GM18507 (cell line): ENCODE data around the gene AZI2.
A peak's percentile ranks its signal among the peaks of the same experiment; 100 is the strongest.

Experiments used
- DNase-seq: peaks from one replicate; pipeline ENCODE4 v3.0.0; 2011; ENCODE audit warnings: low read depth; ENCODE audit not compliant: insufficient read length; ENCODE audit errors: extremely low spot score
- FAIRE-seq: peaks from 2 replicates; lab custom pipeline; 2011; peaks lifted over from hg19 to GRCh38; lab: Jason Lieb, UNC

AZI2 gene

DNA sequence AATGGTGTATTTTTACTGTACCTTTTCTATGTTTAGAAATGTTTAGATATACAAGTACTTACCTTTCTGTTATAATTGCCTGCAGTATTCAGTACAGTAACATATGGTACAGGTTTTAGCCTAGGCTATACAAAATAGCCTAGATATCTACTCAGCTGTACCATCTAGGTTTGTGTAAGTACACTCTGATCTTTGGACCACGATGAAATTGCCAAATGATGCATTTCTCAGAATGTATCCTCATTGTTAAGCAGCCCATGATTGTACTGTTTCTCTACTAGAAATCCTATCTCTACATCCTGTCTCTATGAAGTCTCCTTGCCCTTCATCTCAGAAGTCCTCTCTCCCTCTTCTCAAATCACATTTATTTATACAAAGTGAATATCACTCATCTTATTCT lies 32.9 kb downstream of the AZI2 start:
- no peak for DNase-seq
- no peak for FAIRE-seq

DNA sequence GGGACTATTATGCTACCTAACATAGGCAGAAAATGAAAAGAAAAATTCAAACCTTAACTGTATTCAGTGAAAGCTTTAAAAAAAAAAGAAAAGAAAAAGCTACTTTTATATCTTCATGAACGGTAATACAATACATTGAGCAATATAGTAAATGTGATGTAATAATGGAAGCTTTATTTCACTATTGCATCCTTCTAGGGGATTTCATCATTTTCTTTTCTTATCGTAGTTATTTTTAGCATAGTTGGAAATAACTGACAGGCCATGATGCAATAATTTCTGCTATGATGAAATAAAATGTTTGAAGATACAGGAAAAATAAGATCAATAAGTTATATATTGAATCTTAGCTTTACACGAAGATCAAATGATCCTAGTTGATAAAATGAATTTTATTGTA lies 40.4 kb downstream of the AZI2 start:
- no peak for FAIRE-seq
- no peak for DNase-seq

DNA sequence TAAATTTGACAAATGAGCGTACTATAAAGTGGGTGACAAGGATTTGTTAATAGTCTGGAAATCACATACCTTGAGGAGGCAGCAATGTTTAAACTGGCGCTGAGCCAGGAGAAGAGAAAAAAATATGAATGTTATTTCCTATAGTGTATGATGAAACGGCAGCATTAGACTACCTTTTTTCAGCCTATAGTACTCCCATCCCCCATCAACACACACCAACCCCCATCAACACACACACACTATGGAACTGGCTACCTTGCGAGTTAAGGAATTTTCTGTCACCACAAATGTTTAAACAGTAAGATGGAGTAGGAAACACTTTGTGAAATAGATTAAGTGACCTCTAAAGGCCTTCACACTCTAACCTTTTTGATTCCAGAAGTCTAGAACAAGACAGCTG lies 46.9 kb downstream of the AZI2 start:
- DNase-seq (no peak), FAIRE-seq (no peak)

DNA sequence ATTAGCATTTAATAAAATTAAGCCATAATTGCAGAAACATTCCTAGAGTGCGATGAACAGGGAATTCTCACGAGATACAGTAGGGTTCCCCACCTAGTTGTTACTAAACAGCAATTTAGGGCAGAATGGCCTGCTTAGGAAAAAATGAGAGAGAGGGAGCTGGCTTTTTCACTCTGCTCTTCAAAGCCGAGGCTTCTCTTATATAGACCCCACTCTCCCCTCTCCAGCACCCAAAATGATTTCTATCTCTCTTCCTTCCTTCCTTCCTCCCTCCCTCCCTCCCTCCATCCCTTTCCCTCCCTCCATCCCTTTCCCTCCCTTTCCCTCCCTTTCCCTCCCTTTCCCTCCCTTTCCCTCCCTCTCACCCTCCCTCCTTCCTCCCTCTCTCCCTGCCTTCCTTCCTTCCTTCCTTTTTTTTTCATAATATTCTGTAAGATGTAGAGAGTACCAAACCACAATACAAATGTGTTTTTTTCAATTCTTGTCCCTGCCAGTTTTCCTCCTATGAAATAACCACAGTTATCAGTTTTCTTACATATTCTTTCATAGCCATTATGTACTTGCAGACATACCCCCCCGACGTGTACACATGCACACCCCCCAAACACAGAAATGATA lies 48.2 kb downstream of the AZI2 start:
- no peak for FAIRE-seq
- no peak for DNase-seq

DNA sequence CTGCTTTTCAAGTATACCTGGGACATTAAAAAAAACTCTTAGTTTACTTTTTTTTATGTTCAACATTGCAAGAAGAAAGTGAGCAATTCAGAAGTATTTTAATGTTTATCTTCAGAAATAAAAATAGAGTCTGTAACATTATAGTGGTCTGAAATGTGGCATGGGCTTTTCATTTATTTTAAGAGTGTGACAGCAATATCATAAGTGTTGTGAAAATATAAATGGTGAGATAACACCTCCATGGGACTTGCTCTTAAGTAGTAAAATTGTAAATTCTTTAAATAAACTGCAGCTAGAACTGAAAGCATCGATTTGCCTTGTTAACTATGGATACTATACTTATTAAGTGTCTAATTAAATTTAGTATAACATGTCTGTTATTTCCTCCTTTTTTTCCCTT lies 48.9 kb downstream of the AZI2 start:
- no peak for DNase-seq
- no peak for FAIRE-seq

DNA sequence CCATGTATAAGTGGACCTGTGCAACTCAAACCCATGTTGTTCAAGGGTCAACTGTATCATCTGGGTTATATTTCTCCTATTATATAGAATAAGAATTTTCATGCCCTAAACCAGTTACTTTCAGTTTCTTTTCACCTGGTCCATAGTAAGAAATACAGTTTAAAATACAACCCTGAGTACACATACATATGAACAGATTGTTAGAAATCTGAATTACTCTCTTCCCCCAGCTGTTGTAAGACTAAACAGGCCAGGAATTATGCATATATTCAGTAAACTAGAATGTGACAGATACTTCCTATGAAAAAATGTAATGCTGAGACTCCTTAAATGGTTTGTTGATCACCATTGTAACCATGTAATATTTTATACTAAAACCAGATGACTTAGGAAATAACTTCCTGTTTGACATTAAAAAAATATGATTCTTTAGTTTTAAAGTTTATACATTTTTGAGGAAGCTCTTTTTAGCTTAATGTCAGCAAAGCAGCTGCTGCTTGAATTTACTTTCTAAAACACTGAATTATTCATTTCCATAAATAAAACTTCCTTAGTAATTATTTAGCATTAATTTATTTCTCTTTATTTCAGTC lies 52.6 kb downstream of the AZI2 start:
- FAIRE-seq = no peak
- no peak for DNase-seq

DNA sequence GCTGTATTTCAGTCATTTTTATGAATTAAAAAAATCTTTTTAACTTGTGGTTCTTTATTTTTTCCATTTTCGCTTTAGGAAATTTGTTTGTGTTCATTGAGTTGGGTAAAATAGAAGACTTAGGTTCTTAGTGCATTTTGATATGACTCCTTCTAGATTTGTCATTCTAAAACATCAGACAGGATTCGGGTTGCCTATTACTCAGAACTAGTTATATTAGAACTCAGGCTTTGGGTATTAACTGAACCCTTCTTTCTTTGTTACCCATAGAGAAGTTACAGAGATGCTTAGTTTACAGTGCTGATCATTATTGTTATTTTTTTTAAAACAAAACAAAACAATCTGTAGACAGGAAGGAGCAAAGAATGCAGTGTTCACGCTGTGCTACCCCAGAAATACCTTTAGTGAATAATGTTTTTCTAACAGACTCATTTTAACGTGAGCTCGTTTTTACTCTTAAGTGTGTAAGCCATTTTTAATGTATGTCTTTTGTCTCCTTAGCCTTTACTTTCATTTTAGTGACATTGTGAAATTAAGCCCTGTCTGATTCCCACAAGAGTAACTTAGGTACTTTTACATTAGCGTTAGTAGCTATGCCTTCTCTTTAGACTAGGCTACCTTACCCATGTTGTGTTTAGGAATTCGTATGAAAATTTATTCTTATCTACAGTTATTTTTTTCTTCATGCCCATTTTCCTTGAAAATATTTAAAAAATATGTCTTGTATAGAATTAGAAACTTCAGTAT lies 53.8 kb downstream of the AZI2 start:
- no peak for FAIRE-seq
- no peak for DNase-seq

DNA sequence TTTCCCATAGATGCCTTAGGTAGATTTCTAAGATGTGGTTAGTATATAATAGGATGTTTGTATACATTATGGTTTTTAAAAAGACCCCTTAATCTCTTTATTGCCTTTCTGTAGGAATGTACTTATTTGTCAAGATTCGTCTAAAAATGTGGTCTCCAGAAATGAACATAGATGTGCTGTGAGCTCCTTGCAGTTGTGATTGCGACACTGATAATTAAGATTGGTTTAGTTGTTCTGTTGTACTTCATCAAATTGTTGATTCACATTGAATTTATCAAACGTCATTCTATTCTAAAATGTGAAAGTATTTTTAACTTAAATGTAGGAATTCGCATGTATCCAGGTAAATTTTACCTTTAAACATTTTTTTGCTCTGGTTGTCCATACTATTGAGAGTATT lies 56.0 kb downstream of the AZI2 start:
- no peak for FAIRE-seq
- no peak for DNase-seq

DNA sequence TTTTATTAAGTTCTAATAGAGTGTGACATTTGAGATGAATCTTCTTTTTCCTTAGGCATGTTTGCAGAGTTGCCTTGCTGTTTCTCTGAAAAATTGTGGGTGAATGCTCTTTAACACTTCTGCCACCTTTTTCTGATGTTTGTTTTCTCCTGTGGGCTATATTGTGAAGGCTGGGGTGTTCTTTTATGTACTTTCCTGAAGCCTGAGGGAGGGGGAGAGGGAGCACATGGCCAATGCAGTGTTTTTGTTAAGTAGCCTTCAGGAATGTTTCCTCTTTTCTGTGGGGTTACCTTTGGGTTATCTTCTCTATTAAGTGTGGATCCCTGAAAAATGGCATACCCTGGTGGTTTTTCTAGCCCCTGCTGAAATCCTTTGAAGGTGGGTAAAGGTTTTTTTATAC lies 57.0 kb downstream of the AZI2 start:
- DNase-seq = no peak
- no peak for FAIRE-seq

DNA sequence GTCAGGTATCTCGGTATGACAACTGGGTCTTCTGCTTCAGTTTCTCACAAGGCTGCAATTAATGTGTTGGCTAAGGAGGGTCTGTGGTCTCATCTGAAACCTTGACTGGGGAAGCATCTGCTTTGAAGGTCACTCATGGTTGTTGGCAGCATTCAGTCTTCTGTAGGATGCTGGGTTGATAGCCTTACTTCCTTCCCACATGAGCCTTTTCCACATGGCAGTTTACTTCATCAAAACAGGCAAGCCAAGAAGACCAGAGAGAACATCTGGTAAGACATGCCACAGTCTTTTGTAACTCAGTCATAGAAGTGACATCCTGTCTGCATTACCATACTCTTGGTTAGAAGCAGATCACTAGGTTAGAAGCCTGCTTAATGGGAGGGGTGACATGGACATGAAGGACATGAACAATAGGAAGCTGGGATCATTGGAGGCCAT lies 57.7 kb downstream of the AZI2 start:
- no peak for FAIRE-seq
- DNase-seq = no peak

DNA sequence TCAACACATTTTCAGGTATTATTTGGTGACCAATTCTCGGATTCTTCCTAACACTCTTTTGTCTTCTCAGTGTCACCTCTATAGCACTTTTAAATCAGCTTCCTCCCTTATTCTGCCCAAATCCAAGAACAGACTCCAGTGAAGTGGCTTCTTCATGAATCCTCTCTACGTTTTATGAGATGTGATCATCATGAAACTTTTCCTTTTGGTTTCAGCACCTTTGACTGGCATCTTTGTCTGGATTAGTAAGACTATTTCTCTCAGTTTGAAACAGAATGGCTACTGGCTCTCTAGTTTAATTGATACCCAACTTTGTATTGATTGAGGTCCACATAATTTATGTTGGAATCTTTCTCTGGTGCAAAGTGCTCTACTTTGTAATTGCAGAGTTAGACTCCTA lies 61.6 kb downstream of the AZI2 start:
- DNase-seq = no peak
- FAIRE-seq = no peak

DNA sequence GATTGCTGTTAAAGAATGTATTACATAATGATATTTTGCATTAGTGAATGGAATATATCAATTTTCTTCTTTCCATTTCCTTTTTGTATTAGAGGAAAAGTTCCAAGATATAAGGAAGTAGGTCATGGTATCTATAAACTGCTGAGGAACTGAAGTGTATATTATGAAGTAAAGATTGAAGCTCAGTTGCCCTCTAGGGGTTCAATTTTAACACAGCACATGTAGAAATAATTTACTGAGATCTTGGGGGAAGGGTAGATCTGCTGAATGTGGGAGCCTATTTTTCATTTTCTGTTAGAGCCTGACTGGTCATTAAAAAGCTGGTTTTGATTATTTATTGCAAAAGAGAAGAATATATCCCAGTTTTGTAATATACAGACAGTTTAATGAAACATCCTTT lies 62.0 kb downstream of the AZI2 start:
- DNase-seq (no peak), FAIRE-seq (peak; percentile 51)

DNA sequence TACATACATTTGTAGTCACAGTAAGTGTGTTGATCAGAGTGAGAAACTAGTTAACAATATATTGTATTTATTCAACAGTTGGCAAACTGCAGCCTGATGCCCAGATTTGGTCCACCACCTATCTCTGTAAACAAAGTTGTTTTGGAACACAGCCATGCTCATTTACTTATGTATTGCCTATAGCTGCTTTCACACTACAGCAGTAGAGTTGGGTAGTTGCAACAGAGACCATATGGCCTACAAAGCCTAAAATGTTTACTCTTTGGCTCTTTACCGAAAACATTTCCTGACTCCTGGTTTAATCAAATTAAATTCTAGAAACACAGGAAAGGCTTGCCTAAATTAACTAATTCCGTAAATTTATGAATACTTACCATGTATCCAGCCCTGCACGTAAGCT lies 67.8 kb downstream of the AZI2 start:
- FAIRE-seq (no peak), DNase-seq (no peak)

DNA sequence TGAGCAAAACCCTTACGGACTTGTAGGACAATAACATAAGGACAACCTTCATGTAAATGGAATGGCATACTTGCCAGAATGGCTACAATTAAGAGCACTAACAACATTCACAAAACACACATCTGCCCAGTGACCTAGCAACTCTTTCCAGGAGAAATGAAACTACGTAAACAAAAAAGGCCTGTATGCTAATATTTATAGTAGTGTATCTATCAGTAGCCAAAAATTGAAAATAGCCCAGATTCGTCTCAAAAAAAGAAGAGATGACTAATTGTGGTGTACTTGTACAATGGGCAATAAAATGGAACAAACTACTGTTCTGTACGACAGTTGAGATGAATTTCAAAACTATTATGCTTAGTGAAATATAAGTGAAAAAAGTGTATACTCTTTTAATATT lies 68.9 kb downstream of the AZI2 start:
- no peak for FAIRE-seq
- DNase-seq = no peak

DNA sequence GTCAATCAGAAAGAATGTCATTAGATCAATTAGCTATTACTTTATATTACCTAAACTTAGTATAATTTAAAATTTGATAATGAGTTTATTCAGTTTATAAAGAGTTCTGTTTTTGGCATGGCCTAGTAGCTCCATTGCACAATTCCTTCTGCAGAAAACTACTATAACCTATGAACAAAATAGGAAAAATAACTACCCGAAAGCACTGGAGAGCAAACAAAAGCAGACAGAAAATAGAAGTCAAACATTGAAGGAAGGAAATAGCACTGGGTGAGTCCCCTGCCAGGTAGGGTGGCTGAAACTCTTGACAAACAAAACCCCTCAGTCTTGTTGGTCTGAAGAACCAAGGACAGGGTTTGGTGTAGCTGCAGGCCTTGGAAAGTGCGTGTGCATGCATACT lies 69.7 kb downstream of the AZI2 start:
- DNase-seq (no peak), FAIRE-seq (no peak)

DNA sequence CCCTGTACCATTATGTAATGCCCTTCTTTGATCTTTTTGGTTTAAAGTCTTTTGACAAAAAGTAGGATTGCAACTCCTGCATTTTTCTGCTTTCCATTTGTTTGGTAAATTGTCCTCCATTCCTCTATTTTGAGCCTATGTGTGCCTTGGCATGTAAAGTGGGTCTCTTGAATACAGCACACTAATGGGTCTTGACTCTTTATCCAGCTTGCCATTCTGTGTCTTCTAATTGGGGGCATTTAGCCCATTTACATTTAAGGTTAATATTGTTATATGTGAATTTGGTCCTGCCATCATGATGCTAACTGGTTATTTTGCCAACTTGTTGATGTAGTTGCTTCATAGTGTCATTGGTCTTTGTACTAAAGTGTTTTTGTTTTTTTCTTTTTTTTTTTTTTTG lies 74.8 kb downstream of the AZI2 start:
- DNase-seq (no peak), FAIRE-seq (no peak)
